ENCODE results near the gene ENPP6.

Gene ENPP6

DNA sequence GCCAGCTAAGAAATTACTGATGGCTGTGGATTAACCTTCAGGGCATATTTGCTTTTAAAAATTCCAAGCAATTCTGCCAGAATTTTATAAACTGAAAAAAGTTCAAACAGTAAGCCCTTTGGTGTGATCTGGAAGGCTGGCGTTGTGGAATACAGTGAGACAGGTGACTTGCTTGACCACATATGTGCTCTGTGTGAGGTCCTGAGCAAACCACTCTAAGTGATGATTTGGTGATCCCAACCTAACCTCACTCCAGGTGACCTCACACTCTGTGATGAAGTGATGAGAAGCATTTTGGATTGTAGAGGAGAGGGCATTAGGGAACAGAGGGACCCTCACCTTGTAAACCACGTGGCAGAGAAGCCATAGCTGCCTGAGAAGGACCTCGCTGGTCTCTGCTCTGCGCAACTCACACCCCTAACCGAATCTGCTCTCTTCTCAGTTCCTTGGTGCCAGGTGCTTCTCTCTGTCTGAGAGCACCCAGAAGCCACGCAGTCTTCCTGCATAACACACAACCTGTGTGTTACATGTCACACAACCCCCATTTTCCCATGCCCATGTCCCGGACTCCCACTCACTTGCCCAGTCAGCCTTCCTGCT is 106.3 kb downstream of the ENPP6 start:
- TF ChIP-seq NFIC (IDR thresholded peaks at IDR 0.05) = no peak
- no peak for TF ChIP-seq EP300 (IDR thresholded peaks at IDR 0.05; ENCODE audit: borderline replicate concordance)
- no peak for TF ChIP-seq CREB1 (IDR thresholded peaks at IDR 0.05; ENCODE audit: low read depth)
- no peak for TF ChIP-seq TCF12 (IDR thresholded peaks at IDR 0.05; ENCODE audit: low read depth)
- no peak for TF ChIP-seq YY1 (IDR thresholded peaks at IDR 0.05; ENCODE audit: low read depth)
- TF ChIP-seq, protein P1, sequence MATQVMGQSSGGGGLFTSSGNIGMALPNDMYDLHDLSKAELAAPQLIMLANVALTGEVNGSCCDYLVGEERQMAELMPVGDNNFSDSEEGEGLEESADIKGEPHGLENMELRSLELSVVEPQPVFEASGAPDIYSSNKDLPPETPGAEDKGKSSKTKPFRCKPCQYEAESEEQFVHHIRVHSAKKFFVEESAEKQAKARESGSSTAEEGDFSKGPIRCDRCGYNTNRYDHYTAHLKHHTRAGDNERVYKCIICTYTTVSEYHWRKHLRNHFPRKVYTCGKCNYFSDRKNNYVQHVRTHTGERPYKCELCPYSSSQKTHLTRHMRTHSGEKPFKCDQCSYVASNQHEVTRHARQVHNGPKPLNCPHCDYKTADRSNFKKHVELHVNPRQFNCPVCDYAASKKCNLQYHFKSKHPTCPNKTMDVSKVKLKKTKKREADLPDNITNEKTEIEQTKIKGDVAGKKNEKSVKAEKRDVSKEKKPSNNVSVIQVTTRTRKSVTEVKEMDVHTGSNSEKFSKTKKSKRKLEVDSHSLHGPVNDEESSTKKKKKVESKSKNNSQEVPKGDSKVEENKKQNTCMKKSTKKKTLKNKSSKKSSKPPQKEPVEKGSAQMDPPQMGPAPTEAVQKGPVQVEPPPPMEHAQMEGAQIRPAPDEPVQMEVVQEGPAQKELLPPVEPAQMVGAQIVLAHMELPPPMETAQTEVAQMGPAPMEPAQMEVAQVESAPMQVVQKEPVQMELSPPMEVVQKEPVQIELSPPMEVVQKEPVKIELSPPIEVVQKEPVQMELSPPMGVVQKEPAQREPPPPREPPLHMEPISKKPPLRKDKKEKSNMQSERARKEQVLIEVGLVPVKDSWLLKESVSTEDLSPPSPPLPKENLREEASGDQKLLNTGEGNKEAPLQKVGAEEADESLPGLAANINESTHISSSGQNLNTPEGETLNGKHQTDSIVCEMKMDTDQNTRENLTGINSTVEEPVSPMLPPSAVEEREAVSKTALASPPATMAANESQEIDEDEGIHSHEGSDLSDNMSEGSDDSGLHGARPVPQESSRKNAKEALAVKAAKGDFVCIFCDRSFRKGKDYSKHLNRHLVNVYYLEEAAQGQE (IDR thresholded peaks at IDR 0.05; ENCODE audit: low read depth) = no peak
- TF ChIP-seq USF1 (IDR thresholded peaks at IDR 0.05) = no peak
- TF ChIP-seq, protein P2, sequence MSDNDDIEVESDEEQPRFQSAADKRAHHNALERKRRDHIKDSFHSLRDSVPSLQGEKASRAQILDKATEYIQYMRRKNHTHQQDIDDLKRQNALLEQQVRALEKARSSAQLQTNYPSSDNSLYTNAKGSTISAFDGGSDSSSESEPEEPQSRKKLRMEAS (IDR thresholded peaks at IDR 0.05) = no peak

GRCh38 chr4:184110452-184111224 is 107.0 kb downstream of the ENPP6 start:
- no peak for TF ChIP-seq ZBTB7A (IDR thresholded peaks at IDR 0.05; ENCODE audit: low read depth)
- TF ChIP-seq EGR1 (IDR thresholded peaks at IDR 0.05) = no peak
- TF ChIP-seq, protein P1 (IDR thresholded peaks at IDR 0.05; ENCODE audit: low read depth) = no peak
- no peak for TF ChIP-seq YY1 (IDR thresholded peaks at IDR 0.05; ENCODE audit: low read depth)
- TF ChIP-seq NFIC (IDR thresholded peaks at IDR 0.05) = no peak
- TF ChIP-seq EP300 (IDR thresholded peaks at IDR 0.05; ENCODE audit: borderline replicate concordance) = no peak
- no peak for TF ChIP-seq FOXM1 (IDR thresholded peaks at IDR 0.05; ENCODE audit: borderline replicate concordance, low read depth)
- no peak for TF ChIP-seq CREB1 (IDR thresholded peaks at IDR 0.05; ENCODE audit: low read depth)
- TF ChIP-seq RAD21 (IDR thresholded peaks at IDR 0.05; ENCODE audit: low read depth) = no peak
- TF ChIP-seq CEBPB (IDR thresholded peaks at IDR 0.05) = no peak
- TF ChIP-seq USF1 (IDR thresholded peaks at IDR 0.05) = no peak
- TF ChIP-seq TCF12 (IDR thresholded peaks at IDR 0.05; ENCODE audit: low read depth) = no peak
- TF ChIP-seq, protein P2 (IDR thresholded peaks at IDR 0.05) = no peak
- no peak for TF ChIP-seq TEAD4 (IDR thresholded peaks at IDR 0.05)
- no peak for TF ChIP-seq TAF1 (IDR thresholded peaks at IDR 0.05; ENCODE audit: low read depth)

GRCh38 chr4:184108006-184108501 is 109.6 kb downstream of the ENPP6 start:
- TF ChIP-seq CEBPB (IDR thresholded peaks at IDR 0.05) (no peak), TAF1 (IDR thresholded peaks at IDR 0.05; ENCODE audit: low read depth) (no peak), EGR1 (IDR thresholded peaks at IDR 0.05) (no peak), YY1 (IDR thresholded peaks at IDR 0.05; ENCODE audit: low read depth) (no peak), USF1 (IDR thresholded peaks at IDR 0.05) (no peak), CREB1 (IDR thresholded peaks at IDR 0.05; ENCODE audit: low read depth) (no peak), NFIC (IDR thresholded peaks at IDR 0.05) (no peak)
- TF ChIP-seq, protein P1 (IDR thresholded peaks at IDR 0.05; ENCODE audit: low read depth) = no peak
- TF ChIP-seq, protein P2 (IDR thresholded peaks at IDR 0.05) = no peak
